Gastroesophageal sphincter (tissue), 4 donors: ENCODE measurements around the gene CLDND1. TPM values are rescaled to one million over a fixed set of nuclear protein-coding genes. Genes with fewer than 3 reads are reported as not detected.

ENCODE experiments used
- ATAC-seq: fragments of 150-250 bp; one replicate; pipeline ENCODE4 v1.9.1; 2016; ENCODE audit warnings: mild to moderate bottlenecking, moderate library complexity
- H3K27ac ChIP-seq, 4 donors: fragments of 200-600 bp; sonication (generic) in 3 of 4; 1 replicate in 3 of 4; 2 replicates in 1 of 4; pipeline ENCODE4 v1.5.1; 2016 to 2019
- H3K27me3 ChIP-seq: fragments of 200-600 bp; sonication (generic); one replicate; pipeline ENCODE4 v1.5.1; 2019
- H3K36me3 ChIP-seq, 2 donors: fragments of 200-600 bp; sonication (generic); one replicate each; pipeline ENCODE4 v1.5.1; 2019; ENCODE audit warnings: control low read depth in 1 of 2
- H3K4me1 ChIP-seq, 3 donors: fragments of 200-600 bp; sonication (generic); 1 replicate in 2 of 3; 2 replicates in 1 of 3; pipeline ENCODE4 v1.5.1; 2016 to 2019; ENCODE audit warnings: control low read depth in 2 of 3
- H3K4me3 ChIP-seq, 2 donors: fragments of 200-600 bp; sonication (generic); one replicate each; pipeline ENCODE4 v1.5.1; 2019; ENCODE audit warnings: mild to moderate bottlenecking in 1 of 2, moderate library complexity in 1 of 2
- H3K9me3 ChIP-seq, 3 donors: fragments of 200-600 bp; sonication (generic); one replicate each; pipeline ENCODE4 v1.5.1; 2017 to 2019; ENCODE audit warnings: control low read depth in 2 of 3
- EP300 ChIP-seq: sonication (generic); formaldehyde crosslinking; IDR thresholded peaks from one replicate; pipeline ENCODE4 v1.6.1; 2017; ENCODE audit warnings: antibody characterized with exemption, mild to moderate bottlenecking
- POLR2A ChIP-seq, 2 donors: fragments of 450-650 bp; IDR thresholded peaks; one replicate each; pipeline ENCODE4 v1.6.1; 2017; ENCODE audit warnings: antibody characterized with exemption in 2 of 2, mild to moderate bottlenecking in 2 of 2, moderate library complexity in 1 of 2
- POLR2AphosphoS5 ChIP-seq: sonication (generic); formaldehyde crosslinking; IDR thresholded peaks from one replicate; pipeline ENCODE4 v1.6.1; 2017; ENCODE audit warnings: antibody characterized with exemption
- WGBS, 2 donors: methylation state at CpG; one replicate each; pipeline ENCODE4 v1.1.5; 2018; ENCODE audit warnings: low coverage in 1 of 2; 5-methylcytosine and 5-hydroxymethylcytosine counted together
- total RNA-seq, 4 donors: library from RNA; depleted of rRNA; stranded (reverse); fragments of >200 nt; gene quantifications; one replicate each; pipeline ENCODE4 v1.1.0, GENCODE V29; 2016
- TF ChIP-seq, protein P1 (sequence below), 4 experiments: fragments of 200-600 bp in 2 of 4; fragments of 450-650 bp in 2 of 4; sonication (generic) in 1 of 4; IDR thresholded peaks; one replicate each; pipeline ENCODE4 v1.5.1; 2017 to 2019; ENCODE audit warnings: antibody characterized with exemption in 4 of 4, mild to moderate bottlenecking in 2 of 4, moderate library complexity in 2 of 4

CLDND1 gene
- 100 to 1,000 TPM; 117 to 228 (median 183) TPM for total RNA-seq

DNA sequence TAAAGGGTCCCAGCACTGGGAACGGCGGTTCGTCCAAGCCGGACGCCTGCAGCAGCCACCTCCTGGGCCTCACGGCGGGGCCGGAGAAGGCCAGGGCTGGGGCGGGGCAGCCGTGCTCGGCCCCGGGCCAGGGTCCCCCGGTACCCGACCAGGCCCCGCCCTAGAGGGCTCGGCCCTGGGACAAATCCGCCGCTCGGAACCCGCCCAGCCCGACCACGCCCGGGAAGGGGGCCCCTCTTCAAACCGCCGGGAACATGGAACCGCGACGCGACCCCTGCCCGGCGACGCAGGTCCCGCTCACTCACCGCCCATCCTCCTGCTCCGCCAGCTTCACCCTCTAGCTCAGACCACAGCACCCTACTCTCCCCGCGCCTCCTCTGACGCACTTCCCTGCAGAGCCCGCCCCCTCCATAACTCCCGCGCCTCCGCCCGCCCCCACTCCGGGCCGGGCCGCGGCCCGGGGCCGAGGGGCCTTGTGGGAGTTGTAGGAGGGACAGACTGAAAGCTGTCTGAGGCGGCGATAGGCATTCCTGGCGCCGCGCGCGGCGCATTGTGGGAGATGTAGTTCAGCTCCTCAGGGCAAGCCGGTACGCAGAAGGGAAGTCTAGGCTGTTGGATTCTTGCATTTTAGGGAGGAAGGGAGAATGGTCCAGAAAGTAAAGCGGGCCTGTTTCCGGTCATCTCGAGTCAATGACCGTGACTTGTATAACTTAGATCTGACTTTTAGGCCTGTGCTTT lies at the start of gene CLDND1:
Gene CLDND1, minus strand, starts transcription at position 359 of the 738 bp plus-strand sequence. CDS start 1,478 bp downstream, outside the sequence.
- TF ChIP-seq, protein P1, sequence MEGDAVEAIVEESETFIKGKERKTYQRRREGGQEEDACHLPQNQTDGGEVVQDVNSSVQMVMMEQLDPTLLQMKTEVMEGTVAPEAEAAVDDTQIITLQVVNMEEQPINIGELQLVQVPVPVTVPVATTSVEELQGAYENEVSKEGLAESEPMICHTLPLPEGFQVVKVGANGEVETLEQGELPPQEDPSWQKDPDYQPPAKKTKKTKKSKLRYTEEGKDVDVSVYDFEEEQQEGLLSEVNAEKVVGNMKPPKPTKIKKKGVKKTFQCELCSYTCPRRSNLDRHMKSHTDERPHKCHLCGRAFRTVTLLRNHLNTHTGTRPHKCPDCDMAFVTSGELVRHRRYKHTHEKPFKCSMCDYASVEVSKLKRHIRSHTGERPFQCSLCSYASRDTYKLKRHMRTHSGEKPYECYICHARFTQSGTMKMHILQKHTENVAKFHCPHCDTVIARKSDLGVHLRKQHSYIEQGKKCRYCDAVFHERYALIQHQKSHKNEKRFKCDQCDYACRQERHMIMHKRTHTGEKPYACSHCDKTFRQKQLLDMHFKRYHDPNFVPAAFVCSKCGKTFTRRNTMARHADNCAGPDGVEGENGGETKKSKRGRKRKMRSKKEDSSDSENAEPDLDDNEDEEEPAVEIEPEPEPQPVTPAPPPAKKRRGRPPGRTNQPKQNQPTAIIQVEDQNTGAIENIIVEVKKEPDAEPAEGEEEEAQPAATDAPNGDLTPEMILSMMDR (IDR thresholded peaks at IDR 0.05): no peak
- peak; percentile 92 for TF ChIP-seq POLR2AphosphoS5
- TF ChIP-seq POLR2A (IDR thresholded peaks at IDR 0.05): peak; percentile 75 to 77
- TF ChIP-seq EP300: no peak
- Histone ChIP-seq H3K4me3 (peak within 1 kb of the TSS; percentile 65 to 68), H3K27ac (peak within 1 kb of the TSS; percentile 85 to 99 (median 95)), H3K27me3 (no peaks in the 10 kb centered on the region), H3K9me3 (no peaks in the 10 kb centered on the region), H3K4me1 (peaks cover 0 to 34% (median 6%) of the 10 kb centered on the region in 3 donors), H3K36me3 (peaks cover 3 to 21% of the 10 kb centered on the region in 2 donors)
- ATAC-seq: peak; percentile 99
- 0% methylated on average over 2 to 4 of the region's 63 CpGs for WGBS, 2 donors

GRCh38 chr3:98568402-98568801 lies 45.7 kb upstream of the CLDND1 start:
- no peak for ATAC-seq
- no peak overlapping the region for H3K27ac ChIP-seq
- WGBS, 2 donors: 65 to 81% methylated on average over 3 of the region's 3 CpGs
- H3K9me3 ChIP-seq: no peaks in the 10 kb centered on the region
- no peak for TF ChIP-seq EP300
- TF ChIP-seq POLR2A (IDR thresholded peaks at IDR 0.05): no peak
- TF ChIP-seq, protein P1 (IDR thresholded peaks at IDR 0.05): no peak
- TF ChIP-seq POLR2AphosphoS5: no peak
- no peaks in the 10 kb centered on the region for H3K36me3 ChIP-seq
- H3K4me3 ChIP-seq: no peak overlapping the region
- H3K27me3 ChIP-seq: no peaks in the 10 kb centered on the region
- no peaks in the 10 kb centered on the region for H3K4me1 ChIP-seq

DNA sequence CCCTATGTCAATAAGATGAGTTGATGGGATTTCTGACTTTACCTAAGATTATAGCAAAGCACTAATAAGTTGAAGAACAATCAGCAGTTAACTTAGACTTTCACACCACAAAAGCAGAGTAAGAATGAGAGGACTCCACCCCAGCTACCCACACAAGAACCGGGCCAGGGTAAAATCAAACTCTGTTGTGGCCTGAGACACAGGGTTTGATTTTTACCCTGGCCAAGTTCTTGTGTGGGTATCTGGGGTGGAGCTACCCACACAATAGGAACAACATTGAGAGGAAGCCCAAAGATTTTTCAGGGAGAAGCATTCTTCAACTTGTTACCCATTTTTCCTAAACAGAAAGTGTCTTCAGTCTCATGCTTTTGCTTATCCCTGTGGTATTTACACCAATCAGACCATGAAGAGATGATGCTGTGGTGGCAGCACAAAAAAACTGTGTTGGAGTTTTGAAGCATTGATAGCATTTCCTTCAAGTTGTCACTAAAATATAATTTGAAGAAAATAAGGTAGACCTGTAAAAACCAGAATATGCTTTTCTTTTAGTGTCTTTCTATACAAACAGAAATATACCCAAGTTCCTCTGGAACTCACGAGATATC lies 45.1 kb upstream of the CLDND1 start:
- H3K27me3 ChIP-seq: no peaks in the 10 kb centered on the region
- no peaks in the 10 kb centered on the region for H3K36me3 ChIP-seq
- TF ChIP-seq EP300: no peak
- TF ChIP-seq POLR2AphosphoS5: no peak
- TF ChIP-seq, protein P1 (IDR thresholded peaks at IDR 0.05): no peak
- no peak for TF ChIP-seq POLR2A (IDR thresholded peaks at IDR 0.05)
- H3K9me3 ChIP-seq: no peaks in the 10 kb centered on the region
- no peak overlapping the region for H3K4me3 ChIP-seq
- no peak for ATAC-seq
- no peaks in the 10 kb centered on the region for H3K4me1 ChIP-seq
- H3K27ac ChIP-seq: no peak overlapping the region
- 79 to 87% methylated on average over 2 of the region's 2 CpGs for WGBS, 2 donors

DNA sequence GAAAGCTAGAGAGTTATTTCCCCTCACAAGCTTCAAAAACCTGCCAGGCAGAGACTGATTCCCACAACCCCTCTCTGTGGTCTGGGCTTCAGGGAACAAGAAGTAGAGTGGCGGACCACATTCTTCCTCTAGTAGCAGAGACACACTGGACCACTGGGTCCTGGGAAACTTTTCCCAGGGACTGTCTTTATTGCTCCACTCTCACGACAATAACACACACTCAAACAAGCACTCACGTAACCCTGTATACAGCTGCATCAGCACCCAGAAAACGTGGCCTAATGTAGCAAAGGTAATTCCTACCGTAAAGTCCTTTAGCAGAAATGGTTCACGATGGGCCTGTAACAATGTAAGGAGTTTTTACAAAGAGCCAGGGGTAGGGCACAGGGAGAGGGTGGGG lies 43.1 kb upstream of the CLDND1 start:
- 87 to 100% methylated on average over 1 to 3 of the region's 6 CpGs for WGBS, 2 donors
- TF ChIP-seq EP300 (no peak), POLR2A (IDR thresholded peaks at IDR 0.05) (no peak), POLR2AphosphoS5 (no peak)
- TF ChIP-seq, protein P1 (IDR thresholded peaks at IDR 0.05): no peak
- Histone ChIP-seq H3K36me3 (no peaks in the 10 kb centered on the region), H3K4me1 (no peaks in the 10 kb centered on the region), H3K27ac (no peak overlapping the region), H3K27me3 (no peaks in the 10 kb centered on the region), H3K9me3 (no peaks in the 10 kb centered on the region), H3K4me3 (no peak overlapping the region)
- ATAC-seq: no peak

DNA sequence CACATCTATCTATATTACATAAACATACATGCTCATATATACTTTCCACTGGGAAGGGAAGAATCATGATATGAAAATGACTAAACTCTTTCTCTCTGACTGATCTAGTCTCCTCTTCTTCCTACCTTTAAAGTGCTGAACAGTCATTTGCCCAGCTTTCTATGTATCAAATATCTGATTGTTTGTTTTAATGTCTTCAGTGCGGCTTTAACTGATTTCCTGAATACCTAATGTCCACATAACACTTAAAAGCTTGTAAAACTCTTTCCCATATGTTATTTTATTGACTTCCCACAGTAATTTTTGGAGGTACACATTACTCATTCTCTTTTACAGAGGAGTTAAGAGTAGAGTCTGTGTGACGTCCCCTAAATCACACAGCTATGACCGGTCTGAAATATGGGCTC lies 42.5 kb upstream of the CLDND1 start:
- no peak for ATAC-seq
- WGBS, 2 donors: 46 to 56% methylated on average over 1 to 3 of the region's 3 CpGs
- no peaks in the 10 kb centered on the region for H3K36me3 ChIP-seq

More for the DNA sequence above, 42.5 kb upstream of the CLDND1 start:
- TF ChIP-seq, protein P1 (IDR thresholded peaks at IDR 0.05): no peak
- no peak for TF ChIP-seq POLR2A (IDR thresholded peaks at IDR 0.05)
- TF ChIP-seq EP300: no peak
- TF ChIP-seq POLR2AphosphoS5: no peak
- Histone ChIP-seq H3K4me3 (no peak overlapping the region), H3K27me3 (no peaks in the 10 kb centered on the region), H3K9me3 (no peaks in the 10 kb centered on the region), H3K4me1 (no peaks in the 10 kb centered on the region), H3K27ac (no peak overlapping the region)
